H1 (cell line): Measurements from ENCODE around the gene ATP4A. TPM values are rescaled to one million over a fixed set of nuclear protein-coding genes. Genes with fewer than 3 reads are reported as not detected.

Experiments
- CTCF ChIA-PET: fragments of 300-600 bp; sonication (Branson Sonifier 250); formaldehyde crosslinking; loops from one replicate; lab custom pipeline; 2021; ENCODE audit not compliant: partially characterized antibody; lab: Charles Lee
- POLR2A ChIA-PET: fragments of 300-600 bp; sonication (Branson Sonifier 250); formaldehyde crosslinking; loops from one replicate; lab custom pipeline; 2021; ENCODE audit warnings: inconsistent platforms; ENCODE audit not compliant: partially characterized antibody; lab: Charles Lee
- DNase-seq, 2 experiments: peaks; one replicate each; pipeline versions ENCODE4 v3.0.0 to v3.0.0-alpha.2; 2010 to 2022; ENCODE audit warnings: low spot score in 2 of 2, low read depth in 1 of 2, mixed read lengths in 1 of 2
- FAIRE-seq: peaks from 2 replicates; lab custom pipeline; 2011; peaks lifted over from hg19 to GRCh38; lab: Jason Lieb, UNC
- H2AFZ ChIP-seq: 2 replicates; pipeline ENCODE4 v1.8.1; 2012; ENCODE audit warnings: low read length, inconsistent platforms
- H2AK5ac ChIP-seq: 2 replicates; pipeline ENCODE4 v1.6.1; 2013; ENCODE audit warnings: low read depth, low read length
- H2BK120ac ChIP-seq: replicated peaks from 2 replicates; pipeline ENCODE3; 2013; ENCODE audit warnings: low read depth, low read length, inconsistent platforms
- H2BK12ac ChIP-seq: 2 replicates; pipeline ENCODE4 v1.6.1; 2013; ENCODE audit warnings: low read depth, low read length
- H2BK15ac ChIP-seq: 2 replicates; pipeline ENCODE4 v1.6.1; 2013; ENCODE audit warnings: low read length
- H2BK20ac ChIP-seq: 2 replicates; pipeline ENCODE4 v1.6.1; 2013; ENCODE audit warnings: low read length
- H2BK5ac ChIP-seq: 2 replicates; pipeline ENCODE4 v1.6.1; 2013; ENCODE audit warnings: low read depth, low read length
- H3K14ac ChIP-seq: 2 replicates; pipeline ENCODE4 v1.6.1; 2013; ENCODE audit warnings: inconsistent platforms; ENCODE audit not compliant: insufficient read length
- H3K18ac ChIP-seq: 2 replicates; pipeline ENCODE4 v1.6.1; 2013; ENCODE audit warnings: low read length; ENCODE audit errors: extremely low read depth
- H3K23ac ChIP-seq: 2 replicates; pipeline ENCODE4 v1.6.1; 2013; ENCODE audit warnings: inconsistent platforms; ENCODE audit not compliant: insufficient read length
- H3K23me2 ChIP-seq: 2 replicates; pipeline ENCODE4 v1.6.1; 2013; ENCODE audit warnings: low read depth, low read length
- H3K27ac ChIP-seq: 2 replicates; pipeline ENCODE4 v1.6.1; 2011; ENCODE audit warnings: low read depth, low read length, inconsistent platforms
- H3K27me3 ChIP-seq, 4 experiments: replicated peaks in 1 of 4; 1 replicate in 1 of 4; 2 replicates in 3 of 4; pipeline versions ENCODE4 v1.6.1 to v1.8.1; 2011 to 2013; ENCODE audit warnings: low read length in 3 of 4, mild to moderate bottlenecking in 3 of 4, inconsistent platforms in 2 of 4, mixed read lengths in 2 of 4, moderate library complexity in 1 of 4; ENCODE audit not compliant: control insufficient read depth in 3 of 4, insufficient read depth in 3 of 4; ENCODE audit errors: extremely low read depth in 1 of 4
- H3K36me3 ChIP-seq, 4 experiments: 2 replicates each; pipeline versions ENCODE4 v1.6.1 to v1.8.1; 2011 to 2013; ENCODE audit warnings: mild to moderate bottlenecking in 4 of 4, low read length in 3 of 4, moderate library complexity in 2 of 4, control low read depth in 1 of 4, inconsistent platforms in 1 of 4; ENCODE audit not compliant: insufficient read depth in 4 of 4, control insufficient read depth in 2 of 4
- H3K4ac ChIP-seq: replicated peaks from 2 replicates; pipeline ENCODE3; 2013; ENCODE audit warnings: low read length, low read depth, mixed read lengths, inconsistent platforms; ENCODE audit not compliant: insufficient read length
- H3K4me1 ChIP-seq, 4 experiments: replicated peaks in 1 of 4; 1 replicate in 1 of 4; 2 replicates in 3 of 4; pipeline versions ENCODE4 v1.6.1 to v1.8.1; 2011 to 2013; ENCODE audit warnings: low read length in 3 of 4, inconsistent platforms in 2 of 4, mixed read lengths in 1 of 4; ENCODE audit not compliant: insufficient read depth in 4 of 4, control insufficient read depth in 3 of 4
- H3K4me2 ChIP-seq, 2 experiments: 2 replicates each; pipeline versions ENCODE4 v1.6.1 to v1.8.1; 2011 to 2013; ENCODE audit warnings: low read depth in 2 of 2, low read length in 2 of 2, control low read depth in 1 of 2, inconsistent platforms in 1 of 2, mild to moderate bottlenecking in 1 of 2; ENCODE audit not compliant: insufficient read depth in 1 of 2
- H3K4me3 ChIP-seq, 4 experiments: fragments of 200-600, 300-600 bp in 1 of 4; sonication (generic), shearing (Covaris generic), sonication (Bioruptor Twin) in 1 of 4; 2 replicates each; pipeline versions ENCODE4 v1.5.1 to v1.8.1; 2011 to 2016; ENCODE audit warnings: low read length in 4 of 4, low read depth in 3 of 4, control low read depth in 2 of 4, inconsistent platforms in 2 of 4, mild to moderate bottlenecking in 2 of 4, mixed read lengths in 1 of 4, moderate library complexity in 1 of 4; ENCODE audit not compliant: insufficient read depth in 2 of 4; ENCODE audit errors: extremely low read depth in 1 of 4
- H3K56ac ChIP-seq: replicated peaks from 2 replicates; pipeline ENCODE3; 2013; ENCODE audit warnings: low read depth, mild to moderate bottlenecking, mixed read lengths, low read length, inconsistent platforms; ENCODE audit not compliant: insufficient read length
- H3K79me1 ChIP-seq: 2 replicates; pipeline ENCODE4 v1.6.1; 2013; ENCODE audit warnings: low read depth, low read length, control low read depth
- H3K79me2 ChIP-seq, 2 experiments: 2 replicates each; pipeline versions ENCODE4 v1.6.1 to v1.8.1; 2012 to 2013; ENCODE audit warnings: low read length in 2 of 2, mild to moderate bottlenecking in 2 of 2, inconsistent platforms in 1 of 2; ENCODE audit not compliant: insufficient read depth in 2 of 2, control insufficient read depth in 1 of 2
- H3K9ac ChIP-seq, 4 experiments: replicated peaks in 1 of 4; 1 replicate in 1 of 4; 2 replicates in 3 of 4; pipeline versions ENCODE4 v1.6.1 to v1.8.1; 2011 to 2013; ENCODE audit warnings: low read depth in 3 of 4, low read length in 3 of 4, control low read depth in 2 of 4, mild to moderate bottlenecking in 2 of 4, moderate library complexity in 2 of 4, inconsistent platforms in 1 of 4; ENCODE audit errors: extremely low read depth in 1 of 4
- H3K9me3 ChIP-seq, 2 experiments: 2 replicates each; pipeline versions ENCODE4 v1.6.1 to v1.8.1; 2012 to 2013; ENCODE audit warnings: mild to moderate bottlenecking in 2 of 2, moderate library complexity in 2 of 2, control low read depth in 1 of 2, inconsistent platforms in 1 of 2, low read depth in 1 of 2, low read length in 1 of 2, mixed read lengths in 1 of 2; ENCODE audit not compliant: insufficient read depth in 2 of 2
- H4K20me1 ChIP-seq, 2 experiments: replicated peaks in 1 of 2; 2 replicates each; pipeline versions ENCODE3 to v1.8.1; 2011 to 2013; ENCODE audit warnings: inconsistent platforms in 2 of 2, low read length in 2 of 2, mild to moderate bottlenecking in 1 of 2; ENCODE audit not compliant: insufficient read depth in 2 of 2, control insufficient read depth in 1 of 2
- H4K5ac ChIP-seq: 2 replicates; pipeline ENCODE4 v1.6.1; 2013; ENCODE audit warnings: low read length, low read depth, mixed read lengths, inconsistent platforms; ENCODE audit not compliant: insufficient read length
- H4K8ac ChIP-seq: 2 replicates; pipeline ENCODE4 v1.8.0; 2013; ENCODE audit warnings: mild to moderate bottlenecking, moderate library complexity, low read length, inconsistent platforms; ENCODE audit not compliant: insufficient read depth; ENCODE audit errors: extremely low read depth
- H4K91ac ChIP-seq: replicated peaks from 2 replicates; pipeline ENCODE3; 2013; ENCODE audit warnings: low read length, mixed read lengths, inconsistent platforms; ENCODE audit not compliant: insufficient read length
- BACH1 ChIP-seq: IDR thresholded peaks from 2 replicates; pipeline ENCODE4 v1.6.1; 2012; ENCODE audit warnings: low read length, improper control_type of control experiment
- CTBP2 ChIP-seq: IDR thresholded peaks from 2 replicates; pipeline ENCODE4 v1.7.0; 2011; ENCODE audit warnings: borderline replicate concordance, mild to moderate bottlenecking, moderate library complexity, mixed read lengths, low read length; ENCODE audit not compliant: insufficient read depth, insufficient read length
- PHF8 ChIP-seq: fragments of 200-600 bp; sonication (generic); conservative IDR thresholded peaks from 2 replicates; pipeline ENCODE4 v1.7.1; 2012; ENCODE audit warnings: low read depth, mild to moderate bottlenecking, inconsistent platforms, low read length, moderate library complexity
- SIN3A ChIP-seq, 2 experiments: IDR thresholded peaks in 1 of 2; conservative IDR thresholded peaks in 1 of 2; 2 replicates each; pipeline ENCODE4 v1.6.1; 2011 to 2012; ENCODE audit warnings: low read length in 2 of 2, improper control_type of control experiment in 1 of 2, low read depth in 1 of 2, mild to moderate bottlenecking in 1 of 2
- SIRT6 ChIP-seq: IDR thresholded peaks from one replicate; pipeline ENCODE4 v1.7.1; 2012; ENCODE audit warnings: low read length, inconsistent platforms
- SUZ12 ChIP-seq: fragments of 200-600 bp; sonication (generic); IDR thresholded peaks from 2 replicates; pipeline ENCODE4 v1.6.1; 2012; ENCODE audit warnings: mild to moderate bottlenecking, inconsistent platforms, low read length, moderate library complexity, mixed read lengths
- WGBS, 2 experiments: shearing (Covaris generic) in 1 of 2; methylation state at CpG; one replicate each; pipeline versions ENCODE4 v1.1.6 to v1.1.7; 2013 to 2015; ENCODE audit warnings: low lambda C conversion rate in 2 of 2, mixed read lengths in 2 of 2, inconsistent platforms in 1 of 2, low coverage in 1 of 2, missing lambda C conversion rate in 1 of 2; ENCODE audit not compliant: insufficient replicate concordance in 2 of 2, insufficient coverage in 1 of 2, insufficient read length in 1 of 2; ENCODE audit errors: extremely low coverage in 1 of 2, missing lambda C conversion rate in 1 of 2; 5-methylcytosine and 5-hydroxymethylcytosine counted together
- polyA plus RNA-seq, 7 experiments: library from polyadenylated mRNA; depleted of rRNA in 3 of 7; stranded (reverse) in 5 of 7; unstranded in 2 of 7; fragments of >200 nt in 5 of 7; fragments of 200-250 nt in 2 of 7; gene quantifications; 1 replicate in 5 of 7; 2 replicates in 1 of 7; 4 replicates in 1 of 7; pipeline versions ENCODE4 v1.2.1 to v1.2.3, GENCODE V29; 2011 to 2013; ENCODE audit warnings: missing spikeins in 2 of 7, mixed read lengths in 2 of 7
- total RNA-seq: library from RNA; stranded (reverse); fragmentation: NEBNext Ultra II Directional; extraction: Animal tissue kit (Norgen Biotek cat#: 25700); gene quantifications from 2 replicates; pipeline ENCODE4 v1.2.1, GENCODE V29; 2021
- TF ChIP-seq, protein P1 (sequence below): IDR thresholded peaks from 2 replicates; pipeline ENCODE4 v1.6.1; 2012; ENCODE audit warnings: inconsistent platforms

Gene ATP4A
- total and polyA plus RNA-seq, 2 of the 8 experiments (the other 6 are each of a cell fraction or from before 2014, with no cell fraction given), result 0.50 to 1.2 TPM

DNA sequence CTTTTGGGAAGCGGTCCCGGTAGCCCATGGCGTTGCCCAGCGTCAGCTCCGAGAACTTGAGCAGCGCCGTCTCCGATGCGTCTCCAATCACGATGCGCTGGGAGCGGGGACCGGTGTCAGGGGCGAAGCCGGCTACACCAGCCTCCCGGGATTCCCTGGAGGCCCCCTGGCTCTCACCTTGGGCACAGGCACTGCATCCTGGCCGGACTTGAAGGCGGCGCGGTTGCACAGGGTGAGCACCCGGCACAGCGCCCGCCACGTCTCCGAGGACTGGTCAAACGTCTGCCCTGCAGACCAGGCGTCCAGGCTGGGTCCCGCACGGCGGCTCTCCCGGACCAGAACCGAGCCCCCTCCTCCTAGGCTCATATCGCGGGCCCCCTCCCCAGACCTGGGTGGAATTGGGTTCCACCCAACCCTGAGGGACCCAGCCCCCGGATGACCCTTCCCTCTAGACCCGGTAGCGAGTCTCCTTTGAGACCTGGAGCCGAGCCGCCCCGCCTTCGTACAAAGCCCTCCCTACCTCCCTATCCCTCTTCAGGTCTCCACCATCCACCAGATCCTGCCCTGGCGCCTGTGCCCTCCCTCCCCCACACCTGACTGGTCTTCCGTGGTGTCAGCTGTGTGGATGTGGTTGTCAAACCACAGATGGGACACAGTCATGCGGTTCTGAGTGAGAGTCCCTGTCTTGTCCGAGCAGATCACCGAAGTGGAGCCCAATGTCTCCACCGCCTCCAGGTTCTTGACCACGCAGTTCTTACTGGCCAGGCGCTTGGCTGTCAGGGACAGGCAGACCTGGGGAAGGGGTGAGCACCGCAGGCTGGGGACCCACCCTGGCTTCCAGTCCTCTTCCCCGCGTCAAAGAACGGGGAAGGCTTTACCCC is 4.8 kb downstream of the ATP4A start:
- H4K91ac ChIP-seq, result no peak overlapping the region
- WGBS, 2 experiments, result 41% methylated on average over 52 of the region's 53 CpGs; no CpG with 5 or more reads in 1 of the 2 experiments
- H3K14ac ChIP-seq, result no peak overlapping the region
- H3K9ac ChIP-seq, result no peak overlapping the region
- peaks cover 4% of the 10 kb centered on the region; the same call in 1 of the 2 replicates for H3K23me2 ChIP-seq
- no peak for DNase-seq
- ChIA-PET CTCF (interaction anchor here (1.0 to 7.7 kb wide), 14 partner anchors 10 to 278 kb away, joined by 3 to 90 read pairs (median 4); partner anchors contain the start of genes HAUS5 and PMIS2), POLR2A (interaction anchor here (1.0 to 3.2 kb wide), 10 partner anchors 15 to 160 kb away, joined by 3 to 9 read pairs (median 5); partner anchors contain the start of genes COX6B1, ETV2 and HAUS5)
- peaks cover 0 to 6% (median 4%) of the 10 kb centered on the region in 4 experiments; a peak in 3 of 7 replicates for H3K4me1 ChIP-seq
- TF ChIP-seq SUZ12 (no peak), PHF8 (no peak), SIN3A (conservative IDR thresholded peaks at IDR 0.05 in 1 of 2, IDR thresholded peaks at IDR 0.05 in 1 of 2; ENCODE audit: low read depth in 1 of 2, low read length in 2 of 2) (0 out of 4 replicates have a peak, but pooled peaks of 1 of the 2 experiments have one; percentile 15), SIRT6 (no peak), BACH1 (no peak), CTBP2 (no peak)
- TF ChIP-seq, protein P1, sequence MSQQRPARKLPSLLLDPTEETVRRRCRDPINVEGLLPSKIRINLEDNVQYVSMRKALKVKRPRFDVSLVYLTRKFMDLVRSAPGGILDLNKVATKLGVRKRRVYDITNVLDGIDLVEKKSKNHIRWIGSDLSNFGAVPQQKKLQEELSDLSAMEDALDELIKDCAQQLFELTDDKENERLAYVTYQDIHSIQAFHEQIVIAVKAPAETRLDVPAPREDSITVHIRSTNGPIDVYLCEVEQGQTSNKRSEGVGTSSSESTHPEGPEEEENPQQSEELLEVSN, result peak; percentile 52; the same call in 1 of the 2 replicates
- H3K36me3 ChIP-seq, result no peaks in the 10 kb centered on the region
- no peak overlapping the region for H2BK5ac ChIP-seq
- H3K4ac ChIP-seq, result no peak overlapping the region
- no peaks in the 10 kb centered on the region for H3K79me1 ChIP-seq
- H2AFZ ChIP-seq, result no peak overlapping the region
- no peak overlapping the region for H3K18ac ChIP-seq
- H3K23ac ChIP-seq, result no peak overlapping the region
- no peak overlapping the region for H2BK120ac ChIP-seq
- H3K4me3 ChIP-seq, result peak overlapping the region; percentile 50 to 65 (median 62)
- no peaks in the 10 kb centered on the region for H3K79me2 ChIP-seq
- H4K5ac ChIP-seq, result no peak overlapping the region
- peak overlapping the region; percentile 42 to 92 for H3K4me2 ChIP-seq
- no peaks in the 10 kb centered on the region; a peak in 1 of 4 replicates for H3K9me3 ChIP-seq
- no peak overlapping the region for H2BK15ac ChIP-seq
- H2AK5ac ChIP-seq, result 0 out of 2 replicates have a peak overlapping the region, but pooled peaks have one; percentile 69
- H3K27ac ChIP-seq, result no peak overlapping the region
- no peak for FAIRE-seq
- H2BK20ac ChIP-seq, result no peak overlapping the region
- peaks cover 7 to 8% of the 10 kb centered on the region in 2 experiments for H4K20me1 ChIP-seq
- peak overlapping the region; percentile 78 for H4K8ac ChIP-seq
- H3K56ac ChIP-seq, result no peak overlapping the region
- H2BK12ac ChIP-seq, result no peak overlapping the region
- peaks cover 0 to 16% (median 12%) of the 10 kb centered on the region in 4 experiments; a peak in 5 of 7 replicates for H3K27me3 ChIP-seq
